SK-N-SH (cell line): Measurements from ENCODE around the gene CPSF4. TPM values are rescaled to one million over a fixed set of nuclear protein-coding genes. Genes with fewer than 3 reads are reported as not detected.
A peak's percentile ranks its signal among the peaks of the same experiment; 100 is the strongest.

ENCODE experiments used
- CTCF ChIA-PET: fragments of 300-600, 350-600 bp; formaldehyde crosslinking; extraction: SDS; loops from one replicate; lab custom pipeline; 2021; lab: Yijun Ruan, JAX
- POLR2A ChIA-PET: fragments of 350-600 bp; sonication (Branson Sonifier 250); formaldehyde crosslinking; extraction: SDS; loops from one replicate; lab custom pipeline; 2020; ENCODE audit warnings: antibody characterized with exemption, inconsistent platforms; lab: Yijun Ruan, JAX
- DNase-seq: peaks from one replicate; pipeline ENCODE4 v3.0.0; 2012
- H2AFZ ChIP-seq: fragments of 200-600 bp; sonication (generic); 2 replicates; pipeline ENCODE4 v1.8.1; 2016; ENCODE audit warnings: antibody characterized with exemption, mild to moderate bottlenecking, low read depth
- H3F3A ChIP-seq: fragments of 200-600 bp; sonication (generic); replicated peaks from 2 replicates; pipeline ENCODE3; 2016; ENCODE audit warnings: antibody characterized with exemption, mild to moderate bottlenecking; ENCODE audit not compliant: insufficient read depth
- H3K27ac ChIP-seq, 2 experiments: fragments of 200-500 bp in 1 of 2; fragments of 200-600 bp in 1 of 2; sonication (Bioruptor generic) in 1 of 2; sonication (generic), shearing (Covaris generic) in 1 of 2; 2 replicates each; pipeline versions ENCODE4 v1.5.1 to v1.6.1; 2014 to 2016; ENCODE audit warnings: low read depth in 2 of 2, inconsistent platforms in 1 of 2, low read length in 1 of 2, mild to moderate bottlenecking in 1 of 2, mixed read lengths in 1 of 2
- H3K27me3 ChIP-seq: fragments of 200-600 bp; sonication (generic), shearing (Covaris generic); 2 replicates; pipeline ENCODE4 v1.6.1; 2016; ENCODE audit warnings: mixed run types; ENCODE audit not compliant: insufficient read depth
- H3K36me3 ChIP-seq, 2 experiments: fragments of 200-500 bp in 1 of 2; fragments of 200-600 bp in 1 of 2; sonication (Bioruptor generic) in 1 of 2; sonication (generic) in 1 of 2; replicated peaks in 1 of 2; 2 replicates each; pipeline versions ENCODE3 to v1.5.1; 2014 to 2016; ENCODE audit warnings: low read length in 1 of 2, mild to moderate bottlenecking in 1 of 2; ENCODE audit not compliant: insufficient read depth in 2 of 2, control insufficient read depth in 1 of 2
- H3K4me1 ChIP-seq, 2 experiments: fragments of 200-500 bp in 1 of 2; fragments of 200-600 bp in 1 of 2; sonication (Bioruptor generic) in 1 of 2; sonication (generic), shearing (Covaris generic) in 1 of 2; 2 replicates each; pipeline versions ENCODE4 v1.5.1 to v1.6.1; 2014 to 2016; ENCODE audit warnings: low read depth in 1 of 2, low read length in 1 of 2, mixed run types in 1 of 2; ENCODE audit not compliant: insufficient read depth in 2 of 2, control insufficient read depth in 1 of 2
- H3K4me2 ChIP-seq: fragments of 200-600 bp; sonication (generic), shearing (Covaris generic); 2 replicates; pipeline ENCODE4 v1.6.1; 2017; ENCODE audit warnings: mixed run types
- H3K4me3 ChIP-seq, 2 experiments: fragments of 200-500 bp in 1 of 2; fragments of 200-600 bp in 1 of 2; sonication (Bioruptor generic) in 1 of 2; sonication (generic), shearing (Covaris generic) in 1 of 2; 2 replicates each; pipeline versions ENCODE4 v1.5.1 to v1.8.1; 2014 to 2016; ENCODE audit warnings: low read depth in 2 of 2, inconsistent platforms in 1 of 2, low read length in 1 of 2, mild to moderate bottlenecking in 1 of 2, mixed read lengths in 1 of 2, moderate library complexity in 1 of 2
- H3K79me2 ChIP-seq: fragments of 200-600 bp; sonication (generic); 2 replicates; pipeline ENCODE4 v1.8.1; 2017; ENCODE audit warnings: mild to moderate bottlenecking; ENCODE audit not compliant: insufficient read depth
- H3K9ac ChIP-seq: fragments of 200-600 bp; sonication (generic); 2 replicates; pipeline ENCODE4 v1.6.1; 2017; ENCODE audit warnings: mixed run types
- H3K9me2 ChIP-seq: fragments of 200-600 bp; sonication (generic); 2 replicates; pipeline ENCODE4 v1.6.1; 2017; ENCODE audit warnings: mixed run types
- H3K9me3 ChIP-seq: fragments of 200-600 bp; sonication (generic); 2 replicates; pipeline ENCODE4 v1.6.1; 2017; ENCODE audit warnings: mixed run types, mild to moderate bottlenecking, moderate library complexity
- H4K20me1 ChIP-seq: fragments of 200-600 bp; sonication (generic); 2 replicates; pipeline ENCODE4 v1.6.1; 2017; ENCODE audit warnings: mild to moderate bottlenecking, mixed run types; ENCODE audit not compliant: insufficient read depth
- CHD2 ChIP-seq: fragments of 150-350 bp; IDR thresholded peaks from 2 replicates; pipeline ENCODE4 v1.6.1; 2018; ENCODE audit warnings: low read length; ENCODE audit not compliant: partially characterized antibody
- ELF1 ChIP-seq: IDR thresholded peaks from 2 replicates; pipeline ENCODE4 v1.4.0; 2012
- GABPA ChIP-seq: IDR thresholded peaks from 2 replicates; pipeline ENCODE4 v1.4.0; 2012; ENCODE audit warnings: low read depth, mild to moderate bottlenecking
- GATA2 ChIP-seq: sonication (generic); formaldehyde crosslinking; IDR thresholded peaks from 2 replicates; pipeline ENCODE4 v1.5.0; 2020; ENCODE audit warnings: mild to moderate bottlenecking, missing genetic modification reagents
- MAX ChIP-seq: IDR thresholded peaks from 2 replicates; pipeline ENCODE4 v1.4.0; 2012; ENCODE audit warnings: low read depth
- NFIC ChIP-seq: IDR thresholded peaks from 2 replicates; pipeline ENCODE4 v1.4.0; 2012; ENCODE audit warnings: borderline replicate concordance
- NRF1 ChIP-seq: IDR thresholded peaks from 2 replicates; pipeline ENCODE4 v1.6.1; 2012; ENCODE audit warnings: low read depth, mild to moderate bottlenecking, low read length
- POLR2AphosphoS5 ChIP-seq: IDR thresholded peaks from 2 replicates; pipeline ENCODE4 v1.6.1; 2012; ENCODE audit warnings: low read depth, low read length
- RAD21 ChIP-seq: IDR thresholded peaks from 2 replicates; pipeline ENCODE4 v1.6.1; 2012; ENCODE audit warnings: mild to moderate bottlenecking, low read length
- RFX5 ChIP-seq: IDR thresholded peaks from 2 replicates; pipeline ENCODE4 v1.6.1; 2012; ENCODE audit warnings: mild to moderate bottlenecking, improper control_type of control experiment, low read length
- SIN3A ChIP-seq: IDR thresholded peaks from 2 replicates; pipeline ENCODE4 v1.6.1; 2012; ENCODE audit warnings: low read depth, mild to moderate bottlenecking, low read length, moderate library complexity, borderline replicate concordance
- ZBTB33 ChIP-seq: IDR thresholded peaks from 2 replicates; pipeline ENCODE4 v1.4.0; 2012; ENCODE audit warnings: low read depth, borderline replicate concordance
- WGBS: methylation state at CpG from one replicate; pipeline ENCODE4 v1.1.6; 2017; ENCODE audit warnings: low lambda C conversion rate; 5-methylcytosine and 5-hydroxymethylcytosine counted together
- polyA plus RNA-seq, 3 experiments: library from polyadenylated mRNA; depleted of rRNA; stranded (reverse); fragments of >200 nt; gene quantifications; 2 replicates each; pipeline ENCODE4 v1.2.3, GENCODE V29; 2012
- TF ChIP-seq, protein P1 (sequence below): IDR thresholded peaks from 2 replicates; pipeline ENCODE4; 2012
- TF ChIP-seq, protein P2 (sequence below): IDR thresholded peaks from 2 replicates; pipeline ENCODE4 v1.6.1; 2012; ENCODE audit warnings: mild to moderate bottlenecking, low read depth, low read length, moderate library complexity

The CPSF4 gene
- polyA plus RNA-seq, 1 of the 3 experiments (the other 2 are of a cell fraction): 101 TPM

DNA sequence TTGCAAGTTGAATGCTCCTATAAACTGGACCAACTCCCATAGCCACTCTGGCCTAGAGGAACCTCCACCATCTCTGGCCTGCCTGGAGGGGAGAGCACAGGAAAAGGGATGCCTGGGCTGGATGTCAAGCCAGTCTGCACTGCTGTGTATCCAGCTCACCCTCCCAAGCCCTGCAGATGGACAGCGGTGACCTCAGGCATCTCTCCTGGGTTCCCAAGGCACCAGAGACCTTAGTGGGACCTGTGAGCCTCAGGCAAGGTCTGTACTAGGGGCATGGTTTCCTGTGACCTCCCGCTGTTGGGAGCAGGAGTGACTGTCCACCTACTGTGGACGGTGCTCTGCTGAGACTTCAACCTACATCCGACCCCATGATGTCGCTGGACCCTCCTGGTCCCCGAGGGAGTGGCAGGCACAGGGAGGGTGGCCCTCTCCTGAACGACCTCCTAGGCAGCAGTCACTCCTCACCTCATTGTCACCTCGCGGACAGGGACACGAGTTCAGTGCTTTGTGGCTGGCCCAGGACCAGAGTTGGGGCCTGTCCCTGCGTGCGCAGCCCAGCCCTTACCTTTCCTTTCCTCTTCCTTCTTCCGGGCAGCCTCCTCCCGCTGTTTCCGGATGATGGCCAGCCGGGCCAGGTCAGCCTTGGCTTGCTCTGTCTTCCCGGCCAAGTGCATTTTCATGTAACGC, 41.3 kb upstream of the CPSF4 start:
- Histone ChIP-seq H3K36me3 (peaks cover 49 to 65% of the 10 kb centered on the region in 2 experiments), H4K20me1 (peaks cover 60% of the 10 kb centered on the region), H3K9ac (no peak overlapping the region), H3K27me3 (no peaks in the 10 kb centered on the region), H3K27ac (peak overlapping the region in 1 of 2 experiments; percentile 3; a peak in 1 of 4 replicates), H3F3A (peaks cover 66% of the 10 kb centered on the region), H2AFZ (no peak overlapping the region), H3K4me1 (peaks cover 0 to 12% of the 10 kb centered on the region in 2 experiments; a peak in 1 of 4 replicates), H3K9me3 (no peaks in the 10 kb centered on the region), H3K4me3 (no peak overlapping the region), H3K79me2 (peaks cover 25% of the 10 kb centered on the region; the same call in 1 of the 2 replicates), H3K4me2 (no peak overlapping the region), H3K9me2 (no peaks in the 10 kb centered on the region)
- no peak for DNase-seq
- 87% methylated on average over 15 of the region's 18 CpGs for WGBS
- ChIA-PET CTCF (interaction anchor here (1.2 kb wide), 1 partner anchor 10 kb away, joined by 3 read pairs; no protein-coding TSS in a partner anchor), POLR2A (interaction anchor here (10.2 kb wide), 1 partner anchor 10 kb away, joined by 102 read pairs; the partner anchor contains the start of genes BUD31 and PDAP1)
- TF ChIP-seq, protein P1, sequence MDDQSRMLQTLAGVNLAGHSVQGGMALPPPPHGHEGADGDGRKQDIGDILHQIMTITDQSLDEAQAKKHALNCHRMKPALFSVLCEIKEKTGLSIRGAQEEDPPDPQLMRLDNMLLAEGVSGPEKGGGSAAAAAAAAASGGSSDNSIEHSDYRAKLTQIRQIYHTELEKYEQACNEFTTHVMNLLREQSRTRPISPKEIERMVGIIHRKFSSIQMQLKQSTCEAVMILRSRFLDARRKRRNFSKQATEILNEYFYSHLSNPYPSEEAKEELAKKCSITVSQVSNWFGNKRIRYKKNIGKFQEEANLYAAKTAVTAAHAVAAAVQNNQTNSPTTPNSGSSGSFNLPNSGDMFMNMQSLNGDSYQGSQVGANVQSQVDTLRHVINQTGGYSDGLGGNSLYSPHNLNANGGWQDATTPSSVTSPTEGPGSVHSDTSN: no peak
- peak; percentile 82 for TF ChIP-seq POLR2AphosphoS5

DNA sequence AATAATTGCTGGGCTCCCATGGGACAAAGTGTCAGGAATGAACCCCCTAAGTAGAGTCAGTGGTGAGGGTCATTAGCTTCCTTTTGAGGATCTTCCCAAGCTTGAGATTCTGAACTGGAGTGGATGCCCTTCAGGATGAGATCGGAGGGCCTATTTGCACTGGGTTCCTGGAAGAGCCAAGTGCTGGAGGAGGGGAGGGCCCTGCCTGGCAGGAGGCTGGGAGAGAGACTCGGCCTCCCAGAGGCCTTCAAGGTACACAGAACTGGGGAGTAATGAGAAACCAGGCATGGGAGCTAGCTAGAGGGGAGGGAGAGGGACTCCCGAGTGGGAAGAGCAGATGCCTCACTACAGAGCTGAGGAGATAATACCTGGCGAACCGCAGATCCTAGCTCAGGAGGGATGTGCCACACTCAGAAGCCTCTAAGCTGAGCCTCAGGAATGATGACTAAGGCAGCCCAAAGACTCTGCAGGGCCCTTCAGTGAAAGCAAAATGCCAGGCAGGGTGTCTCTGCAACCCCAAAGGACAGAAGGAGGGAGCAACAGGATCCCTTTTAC, 39.8 kb upstream of the CPSF4 start:
- no peaks in the 10 kb centered on the region for H3K9me2 ChIP-seq
- ChIA-PET POLR2A (interaction anchor here (10.2 kb wide), 1 partner anchor 8 kb away, joined by 102 read pairs; the partner anchor contains the start of genes BUD31 and PDAP1), CTCF (interaction anchor here (2.8 to 3.2 kb wide), 2 partner anchors 9 to 16 kb away, joined by 10 to 16 read pairs; partner anchors contain the start of genes BUD31 and PDAP1)
- no peaks in the 10 kb centered on the region for H3K9me3 ChIP-seq
- no peaks in the 10 kb centered on the region for H3K27me3 ChIP-seq
- H4K20me1 ChIP-seq: peaks cover 61% of the 10 kb centered on the region
- H3K9ac ChIP-seq: no peak overlapping the region
- no peak overlapping the region for H3K4me2 ChIP-seq
- 86% methylated on average over 5 of the region's 5 CpGs for WGBS
- peaks cover 0 to 5% of the 10 kb centered on the region in 2 experiments; a peak in 1 of 4 replicates for H3K4me1 ChIP-seq
- peaks cover 55 to 74% of the 10 kb centered on the region in 2 experiments for H3K36me3 ChIP-seq
- peaks cover 28% of the 10 kb centered on the region for H3K79me2 ChIP-seq
- no peak overlapping the region for H2AFZ ChIP-seq
- no peak overlapping the region for H3K4me3 ChIP-seq
- H3F3A ChIP-seq: peaks cover 61% of the 10 kb centered on the region
- no peak for DNase-seq
- H3K27ac ChIP-seq: peak overlapping the region in 1 of 2 experiments; percentile 21; a peak in 1 of 4 replicates
- TF ChIP-seq CHD2 (no peak), ELF1 (peak; percentile 15; the same call in 1 of the 2 replicates), NFIC (no peak), ZBTB33 (no peak), GATA2 (no peak), GABPA (no peak), POLR2AphosphoS5 (0 out of 2 replicates have a peak, but pooled peaks have one; percentile 14), RFX5 (no peak), RAD21 (no peak), NRF1 (no peak), SIN3A (no peak), MAX (no peak)
- TF ChIP-seq, protein P2, sequence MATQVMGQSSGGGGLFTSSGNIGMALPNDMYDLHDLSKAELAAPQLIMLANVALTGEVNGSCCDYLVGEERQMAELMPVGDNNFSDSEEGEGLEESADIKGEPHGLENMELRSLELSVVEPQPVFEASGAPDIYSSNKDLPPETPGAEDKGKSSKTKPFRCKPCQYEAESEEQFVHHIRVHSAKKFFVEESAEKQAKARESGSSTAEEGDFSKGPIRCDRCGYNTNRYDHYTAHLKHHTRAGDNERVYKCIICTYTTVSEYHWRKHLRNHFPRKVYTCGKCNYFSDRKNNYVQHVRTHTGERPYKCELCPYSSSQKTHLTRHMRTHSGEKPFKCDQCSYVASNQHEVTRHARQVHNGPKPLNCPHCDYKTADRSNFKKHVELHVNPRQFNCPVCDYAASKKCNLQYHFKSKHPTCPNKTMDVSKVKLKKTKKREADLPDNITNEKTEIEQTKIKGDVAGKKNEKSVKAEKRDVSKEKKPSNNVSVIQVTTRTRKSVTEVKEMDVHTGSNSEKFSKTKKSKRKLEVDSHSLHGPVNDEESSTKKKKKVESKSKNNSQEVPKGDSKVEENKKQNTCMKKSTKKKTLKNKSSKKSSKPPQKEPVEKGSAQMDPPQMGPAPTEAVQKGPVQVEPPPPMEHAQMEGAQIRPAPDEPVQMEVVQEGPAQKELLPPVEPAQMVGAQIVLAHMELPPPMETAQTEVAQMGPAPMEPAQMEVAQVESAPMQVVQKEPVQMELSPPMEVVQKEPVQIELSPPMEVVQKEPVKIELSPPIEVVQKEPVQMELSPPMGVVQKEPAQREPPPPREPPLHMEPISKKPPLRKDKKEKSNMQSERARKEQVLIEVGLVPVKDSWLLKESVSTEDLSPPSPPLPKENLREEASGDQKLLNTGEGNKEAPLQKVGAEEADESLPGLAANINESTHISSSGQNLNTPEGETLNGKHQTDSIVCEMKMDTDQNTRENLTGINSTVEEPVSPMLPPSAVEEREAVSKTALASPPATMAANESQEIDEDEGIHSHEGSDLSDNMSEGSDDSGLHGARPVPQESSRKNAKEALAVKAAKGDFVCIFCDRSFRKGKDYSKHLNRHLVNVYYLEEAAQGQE: no peak
- TF ChIP-seq, all 33 proteins: peak for 2
